CD4-positive, alpha-beta T cell treated with Interleukin-2 at 100 ng/mL for 4 hours (primary cell): ENCODE results near the gene NATD1.
A peak's percentile ranks its signal among the peaks of the same experiment; 100 is the strongest.

Experiments
- DNase-seq: peaks from one replicate; pipeline ENCODE4 v3.0.0-alpha.2; 2020; ENCODE audit warnings: low spot score

The NATD1 gene

DNA sequence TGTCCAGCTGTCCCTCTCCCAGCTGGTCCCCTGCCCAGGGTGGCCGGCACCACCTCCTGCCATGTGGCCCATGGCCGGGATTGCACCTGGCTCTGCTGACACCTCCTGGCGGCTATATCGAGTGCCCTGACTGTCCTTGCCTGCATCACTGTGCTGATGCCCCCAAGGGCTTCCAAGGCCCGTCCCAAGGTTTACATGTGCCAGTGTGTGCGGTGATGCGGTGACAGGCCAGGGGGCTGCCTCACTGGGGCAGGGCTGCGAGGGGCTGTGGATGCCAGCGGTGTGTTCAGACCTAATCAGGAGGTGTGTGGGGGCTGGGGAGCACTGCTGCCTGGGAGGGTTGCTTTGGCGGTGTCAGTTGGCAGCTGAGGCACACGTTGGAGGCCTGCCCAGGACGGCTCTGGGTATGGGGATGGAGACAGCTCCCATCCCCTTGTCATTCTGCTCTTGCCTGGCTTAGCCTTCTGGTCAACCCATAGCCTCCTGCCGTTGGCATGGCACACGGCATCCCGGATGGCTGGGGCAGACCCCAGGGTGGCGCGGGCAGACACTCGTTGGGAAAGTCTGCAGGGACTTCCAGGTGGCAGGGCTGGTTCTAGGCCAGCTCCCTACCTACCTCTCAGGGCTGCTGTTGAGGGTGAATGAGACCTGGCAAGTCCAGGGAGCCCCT lies 36.8 kb upstream of the NATD1 start:
- no peak for DNase-seq

DNA sequence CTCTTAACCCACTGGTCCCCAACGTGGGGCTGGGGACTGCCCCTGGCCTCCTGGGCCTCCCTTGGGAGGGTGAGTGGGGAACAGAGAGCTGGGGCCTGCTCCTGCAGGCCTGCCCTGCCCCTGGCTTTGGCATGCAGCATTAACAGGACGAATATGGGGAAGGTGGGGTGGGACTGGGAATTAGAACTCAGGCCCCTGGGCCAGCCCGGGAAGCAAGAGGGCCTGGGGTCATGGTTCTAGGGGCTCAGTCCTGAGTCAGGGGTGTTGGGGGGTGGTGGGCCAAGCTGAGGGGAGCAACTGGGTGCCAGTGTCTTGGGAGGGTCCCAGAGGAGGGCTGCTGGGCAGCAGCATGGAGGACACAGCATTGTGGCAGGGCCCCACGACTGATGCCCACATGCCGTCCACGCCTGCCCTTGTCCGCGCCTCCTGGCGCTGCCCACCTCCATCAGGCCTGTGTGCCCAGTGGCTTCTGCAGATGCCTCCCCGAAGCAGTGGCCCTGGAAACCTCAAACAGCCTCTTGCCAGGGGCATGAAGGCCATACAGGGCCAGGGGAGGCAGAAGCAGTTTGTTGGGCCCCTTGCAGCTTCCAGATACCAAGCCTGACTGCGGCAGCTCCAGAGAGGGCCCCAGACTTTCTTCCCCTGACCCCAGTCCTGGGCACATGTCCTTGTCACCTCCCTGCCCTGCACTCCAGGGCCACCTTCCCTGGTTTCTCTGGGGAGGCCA lies 36.1 kb upstream of the NATD1 start:
- DNase-seq: no peak

DNA sequence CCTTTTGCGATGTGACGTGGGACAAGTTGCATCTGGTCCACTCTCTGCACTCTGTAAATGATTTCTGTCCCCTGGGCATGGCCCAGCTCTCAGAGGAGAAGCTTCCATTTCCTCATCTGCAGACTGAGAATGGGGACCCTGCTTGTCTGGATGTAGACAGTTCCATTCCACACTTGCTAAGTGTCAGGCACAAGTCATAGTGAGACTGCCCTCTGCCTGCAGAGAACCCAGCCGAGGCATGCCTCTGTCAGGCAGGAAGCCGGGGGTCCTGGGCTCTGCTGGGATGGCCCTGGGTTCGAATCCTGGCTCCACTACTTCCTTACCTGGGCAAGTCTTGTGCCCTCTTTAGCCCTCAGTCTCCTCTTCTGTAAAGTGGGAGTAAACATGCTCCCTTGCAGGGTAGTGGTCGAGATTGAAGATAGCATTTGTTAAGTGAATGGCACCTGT lies 35.4 kb upstream of the NATD1 start:
- DNase-seq: peak; percentile 35

DNA sequence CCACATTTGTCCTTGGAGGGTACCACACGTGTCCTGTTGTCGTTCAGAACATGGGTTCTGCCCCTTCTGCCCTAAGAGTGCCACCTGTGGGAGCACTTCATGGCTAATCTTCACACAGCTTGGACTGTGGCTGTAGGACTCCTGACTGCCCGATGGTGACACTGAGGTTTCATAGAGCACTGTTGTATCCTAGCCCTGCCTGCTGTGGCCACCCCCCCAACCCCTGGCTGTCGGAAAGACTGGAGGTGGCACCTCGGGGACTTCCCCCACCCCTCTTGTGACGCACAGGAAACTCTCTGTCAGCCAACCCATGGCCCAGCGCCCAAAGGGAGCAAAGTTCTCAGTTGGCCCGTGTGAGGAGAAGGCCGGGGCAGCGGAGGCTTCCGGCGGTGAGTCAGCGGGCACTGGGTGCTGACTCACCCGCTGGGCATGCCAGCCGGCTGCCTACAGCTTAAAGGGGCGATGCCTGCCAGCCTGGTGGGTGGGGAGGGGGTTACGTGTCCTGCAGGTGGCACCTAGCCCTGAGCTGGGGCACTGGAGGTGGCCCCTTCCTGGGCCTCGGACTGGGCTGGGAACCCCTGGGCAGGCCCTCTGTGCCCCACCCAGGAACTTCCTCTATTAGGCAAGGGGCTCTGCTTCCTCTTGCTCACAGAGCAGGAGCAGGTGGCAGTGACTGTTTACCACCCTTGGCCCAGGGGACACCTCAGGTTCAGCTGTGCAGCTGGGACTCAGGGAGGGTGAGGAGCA lies 34.7 kb upstream of the NATD1 start:
- peak; percentile 96 for DNase-seq

DNA sequence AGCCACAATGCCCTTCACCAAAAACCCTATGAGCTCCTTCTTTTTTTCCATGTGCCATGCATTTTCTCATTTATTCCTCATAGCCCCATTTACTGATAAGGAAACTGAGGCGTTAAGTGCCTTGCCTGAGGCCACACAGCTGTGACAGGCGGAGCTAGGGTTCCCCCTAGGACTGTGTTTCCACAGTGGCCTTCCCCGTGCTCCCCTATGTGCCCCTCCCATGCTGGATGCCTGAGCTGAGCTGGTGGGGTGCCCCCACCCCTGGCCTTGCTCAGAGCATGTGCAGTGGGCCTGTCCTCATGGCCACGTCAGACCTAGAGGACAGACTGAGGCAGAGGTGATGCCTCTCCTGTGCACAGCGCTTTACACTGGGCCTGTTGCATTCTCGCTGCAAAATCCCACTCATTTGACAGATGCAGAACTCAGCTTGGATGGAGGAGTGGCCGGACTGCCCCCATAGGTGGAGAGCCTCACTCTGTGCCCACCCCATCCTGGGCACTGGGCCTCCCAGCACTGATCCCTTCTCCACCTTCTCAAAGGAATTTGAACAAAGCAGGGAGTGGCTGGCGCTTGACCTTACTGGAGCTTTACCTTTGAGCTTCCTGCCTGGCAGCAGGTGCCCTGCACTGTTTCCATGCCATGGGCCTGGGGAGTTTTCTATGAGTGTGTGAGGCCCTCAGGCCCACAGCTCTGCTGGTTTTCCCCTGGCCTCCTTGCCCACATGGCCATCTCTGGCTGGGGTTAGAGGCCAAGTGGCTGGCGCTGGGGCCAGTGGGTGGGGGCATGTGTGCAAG lies 33.9 kb upstream of the NATD1 start:
- no peak for DNase-seq

DNA sequence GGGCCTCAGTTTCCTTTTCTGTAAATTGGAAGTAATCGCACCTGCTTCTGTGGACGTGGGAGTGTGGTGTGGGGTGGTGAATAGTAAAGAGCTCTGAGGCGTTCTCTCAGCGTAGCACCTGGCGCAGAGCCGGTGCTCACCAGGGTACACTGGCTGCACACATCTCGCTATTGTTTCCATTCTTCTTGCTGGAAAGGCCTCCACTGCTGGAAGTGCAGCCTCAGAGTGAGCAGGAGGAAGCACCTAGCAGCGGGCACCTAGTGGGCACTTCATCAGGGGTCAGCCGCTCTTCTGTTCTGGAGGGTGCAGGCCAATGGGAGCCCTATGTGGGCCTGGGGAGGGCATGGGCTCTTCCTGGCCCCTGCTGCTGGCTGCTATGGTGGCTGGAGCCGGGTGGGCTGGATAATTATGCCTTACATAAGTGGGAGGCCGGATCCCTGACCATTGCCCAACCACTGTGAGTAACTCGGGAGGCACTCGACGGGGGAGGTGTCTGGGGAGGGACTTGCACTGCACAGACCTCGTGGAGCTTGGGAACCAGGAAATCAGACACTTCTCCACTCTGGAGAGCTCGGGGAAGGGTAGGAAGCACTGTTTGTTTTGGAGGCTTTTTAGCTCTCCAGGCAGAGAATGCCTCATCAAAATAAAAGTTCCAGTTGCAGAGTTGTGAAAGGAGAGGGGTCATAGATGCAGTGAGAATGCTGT lies 33.0 kb upstream of the NATD1 start:
- no peak for DNase-seq

DNA sequence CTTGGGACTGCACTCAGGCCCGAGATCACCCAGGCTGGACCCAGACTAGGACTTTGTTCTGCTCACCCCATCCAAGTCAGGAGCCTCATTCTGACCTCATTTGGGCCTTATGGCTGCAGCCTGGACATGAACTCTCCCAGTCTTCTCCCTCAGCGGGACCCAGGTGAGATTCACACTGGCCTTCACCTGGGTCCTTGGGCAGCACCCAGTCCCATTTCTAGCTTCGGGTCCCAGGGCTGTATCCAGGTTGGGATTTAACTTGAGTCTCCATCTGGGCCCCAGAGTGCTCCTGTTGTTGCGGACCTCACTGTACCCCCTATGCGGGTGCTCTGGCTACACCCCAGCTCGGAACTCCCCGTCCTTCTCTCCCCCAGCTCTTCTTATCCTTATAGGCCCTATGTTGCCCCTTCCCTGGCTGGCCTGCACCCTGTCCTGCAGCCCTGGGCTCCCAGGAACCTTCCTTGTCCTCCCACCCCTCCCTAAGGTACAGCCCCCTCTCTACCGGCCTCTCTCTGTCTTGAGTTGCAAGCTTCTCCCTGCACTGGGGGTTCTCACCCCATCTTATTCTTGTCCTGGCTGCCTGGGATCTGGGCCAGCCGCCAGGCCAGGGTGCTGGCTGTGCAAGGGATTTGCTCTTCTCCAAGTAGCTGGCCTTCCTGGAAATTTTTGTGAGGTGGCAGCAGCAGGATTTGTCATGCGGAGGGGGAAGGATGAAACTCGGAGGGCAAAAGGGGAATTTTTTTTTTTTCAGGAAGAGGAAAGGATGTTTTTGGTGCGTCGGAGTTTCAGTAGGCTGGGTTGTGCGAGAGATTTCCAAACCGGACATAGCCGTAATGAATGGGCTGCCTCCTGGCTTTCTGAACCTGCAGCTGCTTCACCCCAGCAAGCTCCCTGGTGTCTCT lies 32.2 kb upstream of the NATD1 start:
- no peak for DNase-seq

DNA sequence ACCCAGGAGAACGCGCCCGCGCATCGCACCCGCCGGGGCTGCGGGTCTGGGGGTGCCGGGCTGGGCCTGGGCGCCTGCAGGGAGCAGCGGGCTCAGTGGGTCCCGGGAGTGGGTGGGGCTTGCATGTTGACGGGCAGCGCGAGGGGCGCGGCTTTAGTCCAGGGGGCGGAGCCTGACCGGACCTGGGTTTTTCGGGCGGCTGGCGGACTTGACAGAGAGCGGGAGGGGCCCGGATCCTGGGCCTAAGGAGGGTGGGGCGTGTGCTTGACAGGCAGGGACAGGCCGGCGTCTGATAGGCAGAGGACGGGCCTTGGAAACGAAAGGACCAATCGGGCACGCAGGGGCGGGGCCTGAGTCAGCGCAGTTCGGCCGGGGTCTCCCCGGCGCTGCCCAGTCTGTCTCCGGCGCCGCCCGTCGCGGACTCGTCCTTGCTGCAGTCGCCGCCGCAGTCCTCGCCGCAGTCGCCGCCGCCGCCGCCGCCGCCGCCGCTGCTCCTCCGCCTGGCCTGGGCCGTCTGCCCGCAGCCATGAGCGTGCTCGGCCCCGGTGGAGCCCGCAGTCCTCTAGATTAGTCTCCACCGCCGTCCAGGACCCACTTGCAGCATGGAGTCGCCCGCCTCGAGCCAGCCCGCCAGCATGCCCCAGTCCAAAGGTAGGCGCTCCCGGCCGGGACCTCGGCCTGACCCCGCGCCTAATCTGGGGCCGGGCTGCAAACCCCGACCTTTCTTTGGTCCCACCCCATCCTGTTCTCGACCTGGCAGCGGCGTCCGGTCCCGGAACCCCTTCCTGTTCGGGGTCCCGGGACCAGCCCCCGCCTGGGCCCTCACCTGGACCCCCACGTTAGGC lies 31.3 kb upstream of the NATD1 start, which contains the start of gene MAP2K3:
MAP2K3 (plus strand) TSS at position 393 of the 845 bp plus-strand sequence; CDS start at position 603, 210 bp downstream.
- peak; percentile 97 for DNase-seq

DNA sequence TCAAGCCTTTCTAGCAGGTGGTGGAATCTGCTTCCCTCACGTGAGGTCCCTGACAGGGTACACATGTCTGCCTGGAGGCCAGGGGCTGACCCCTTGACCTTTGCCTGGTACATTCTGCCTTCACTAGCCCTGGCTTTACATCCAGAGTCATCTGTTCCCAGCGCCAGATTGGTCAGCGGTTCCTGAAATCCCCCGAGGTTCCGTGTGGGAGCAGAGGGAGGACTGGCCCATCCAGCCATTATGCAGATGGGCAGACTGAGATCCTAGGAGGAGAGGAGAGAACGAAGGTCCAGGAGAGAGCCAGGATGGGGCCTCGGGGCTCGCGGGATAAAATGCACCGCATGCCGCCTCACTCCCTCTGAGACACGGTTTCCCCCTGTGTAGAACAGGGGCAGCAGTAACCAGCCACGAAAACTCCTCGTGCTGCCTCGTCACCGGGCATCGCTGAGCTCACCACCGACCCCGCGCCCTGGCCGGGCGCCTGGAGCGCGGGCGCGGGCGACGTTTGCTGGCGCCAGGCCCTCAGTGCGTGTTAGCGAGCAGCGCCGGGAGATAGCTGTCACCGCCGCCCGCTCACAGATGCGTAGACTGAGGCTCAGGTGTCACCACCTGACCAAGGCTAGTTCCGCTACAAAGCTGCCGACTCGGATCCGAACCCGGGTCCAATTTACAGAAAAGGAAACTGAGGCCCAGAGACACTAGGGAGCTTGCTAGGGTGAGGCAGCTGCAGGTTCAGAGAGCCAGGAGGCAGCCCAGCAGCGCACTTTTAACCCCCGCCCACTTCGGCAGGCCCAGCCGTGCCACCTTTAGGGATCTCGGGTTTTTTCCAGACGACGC lies 30.5 kb upstream of the NATD1 start:
- DNase-seq: no peak

DNA sequence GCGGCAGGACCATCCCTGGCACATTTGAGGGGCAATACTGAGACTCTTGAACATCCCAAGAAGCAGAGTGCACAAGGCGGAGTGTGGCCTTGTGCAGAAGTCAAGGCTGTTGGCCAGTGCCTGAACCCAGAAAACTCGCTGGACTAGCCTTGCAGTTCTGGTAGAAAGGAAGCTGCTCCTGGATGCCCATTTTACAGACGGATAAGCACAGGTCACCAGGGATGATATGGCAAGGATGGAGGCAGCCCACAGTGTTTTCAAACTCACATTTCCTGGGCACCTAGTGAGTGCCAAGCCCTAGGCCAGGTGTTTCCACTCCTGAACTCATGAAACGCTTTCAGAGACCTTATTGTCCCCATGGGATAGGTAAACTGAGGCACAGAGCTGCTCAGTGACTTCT lies 29.6 kb upstream of the NATD1 start:
- no peak for DNase-seq

DNA sequence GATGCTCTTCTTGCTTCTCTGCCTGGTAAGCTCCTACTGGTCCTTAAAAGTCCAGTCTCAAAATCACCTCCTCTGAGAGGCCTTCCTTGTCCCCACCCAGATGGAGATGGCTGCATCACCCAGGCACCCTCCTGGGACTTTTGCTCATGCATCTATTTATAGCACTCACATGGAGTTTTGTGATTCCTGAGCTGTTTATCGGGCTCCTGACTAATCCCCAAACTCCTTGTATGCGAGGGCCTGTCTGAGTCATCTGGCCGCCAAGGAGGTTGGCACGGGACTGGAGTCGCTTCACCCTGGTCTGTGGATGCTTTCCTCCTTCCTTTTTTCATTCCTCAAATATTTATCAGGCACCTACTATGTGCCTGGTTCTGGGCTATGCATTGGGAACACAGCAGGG lies 29.0 kb upstream of the NATD1 start:
- DNase-seq: no peak

DNA sequence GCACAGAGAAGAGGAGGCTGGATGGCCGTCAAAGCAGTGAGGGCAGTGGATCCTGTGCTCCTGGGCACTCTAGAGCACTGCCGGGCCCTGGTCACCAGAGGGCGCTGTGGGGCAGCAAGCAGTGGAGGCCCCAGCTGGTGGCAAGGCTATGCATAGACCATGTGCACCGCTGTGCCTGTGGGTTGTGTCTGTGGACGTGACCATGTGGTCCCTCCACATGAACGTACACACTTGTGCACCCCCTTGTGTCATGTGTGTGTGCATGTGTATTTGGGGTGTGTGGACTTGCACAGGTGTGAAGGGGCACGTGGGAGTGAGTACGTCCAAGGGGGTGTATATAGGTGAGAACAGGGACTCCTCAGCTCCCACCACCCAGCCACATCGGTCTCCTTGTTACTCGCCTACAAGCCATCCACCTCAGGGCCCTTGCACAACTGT lies 26.9 kb upstream of the NATD1 start:
- peak; percentile 90 for DNase-seq

DNA sequence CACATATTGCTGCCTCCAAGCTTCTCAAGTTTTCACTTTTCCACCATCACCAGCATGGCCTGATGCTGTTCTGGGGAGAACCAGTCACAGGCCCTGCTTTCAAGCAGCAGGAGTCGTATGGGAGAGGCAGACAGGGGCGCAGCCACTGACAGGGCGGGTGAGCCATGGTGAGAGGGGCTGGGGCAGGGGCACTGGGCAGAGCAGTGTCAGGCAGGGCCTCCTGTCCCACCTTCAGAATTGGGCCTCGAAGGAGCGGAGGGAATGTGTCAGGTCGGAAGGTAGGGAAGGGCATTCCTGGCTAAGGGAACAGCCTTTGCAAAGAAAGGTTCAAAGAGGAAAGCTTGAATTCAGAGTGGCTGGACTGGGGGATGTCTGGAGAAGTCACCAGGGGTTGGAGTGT lies 26.4 kb upstream of the NATD1 start:
- DNase-seq: no peak

DNA sequence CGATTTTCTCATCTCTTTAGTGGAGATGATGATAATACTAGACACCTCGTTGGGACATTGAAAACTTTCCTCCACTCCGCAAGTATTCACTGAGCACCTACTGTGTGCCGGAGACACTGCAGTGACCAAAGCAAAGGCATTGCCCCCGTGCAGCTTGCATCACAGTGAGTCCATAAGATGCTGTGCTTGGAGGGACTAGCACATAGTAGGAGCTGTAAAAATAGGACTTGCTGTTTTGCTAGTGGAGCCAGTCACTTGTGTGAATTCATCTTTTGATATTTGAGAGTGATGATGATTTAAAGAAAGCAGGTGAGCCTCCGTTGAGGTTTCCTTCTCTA lies 26.0 kb upstream of the NATD1 start:
- no peak for DNase-seq

DNA sequence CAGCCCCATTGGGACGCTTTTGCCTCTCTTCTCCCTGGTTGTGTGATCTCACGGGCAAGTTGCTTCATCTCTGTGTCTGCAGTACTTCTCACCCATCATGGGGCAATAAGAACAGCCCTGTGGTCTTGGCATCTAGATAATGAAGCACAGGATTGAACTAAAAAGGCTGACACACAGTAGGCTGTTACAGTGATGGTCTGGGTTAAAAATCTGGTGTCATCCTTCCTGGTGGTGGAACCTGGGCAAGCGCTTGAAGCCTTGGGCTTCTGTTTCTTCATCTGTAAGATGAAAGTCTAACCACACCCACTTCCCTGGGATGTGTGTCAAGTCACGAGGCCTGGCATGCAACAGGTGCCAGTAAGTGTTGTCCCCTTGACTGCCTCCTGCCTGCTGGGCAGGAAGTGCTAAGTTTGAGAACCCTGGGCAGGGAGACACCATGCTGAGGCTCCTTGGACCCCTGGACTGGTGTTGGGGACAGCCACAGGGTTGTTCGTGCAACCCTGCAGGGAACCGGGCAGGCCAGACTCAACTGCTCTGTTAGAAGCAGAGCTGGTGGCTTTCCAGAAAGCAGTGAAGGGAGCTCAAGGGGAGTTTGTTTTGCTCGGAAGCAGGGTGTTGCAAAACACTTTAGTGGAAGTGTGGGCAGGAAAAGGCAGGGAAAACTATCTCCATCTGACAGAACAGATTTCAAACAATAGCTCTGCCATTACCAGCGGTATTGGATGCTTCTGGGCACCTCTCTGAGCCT lies 25.4 kb upstream of the NATD1 start:
- peak; percentile 61 for DNase-seq

DNA sequence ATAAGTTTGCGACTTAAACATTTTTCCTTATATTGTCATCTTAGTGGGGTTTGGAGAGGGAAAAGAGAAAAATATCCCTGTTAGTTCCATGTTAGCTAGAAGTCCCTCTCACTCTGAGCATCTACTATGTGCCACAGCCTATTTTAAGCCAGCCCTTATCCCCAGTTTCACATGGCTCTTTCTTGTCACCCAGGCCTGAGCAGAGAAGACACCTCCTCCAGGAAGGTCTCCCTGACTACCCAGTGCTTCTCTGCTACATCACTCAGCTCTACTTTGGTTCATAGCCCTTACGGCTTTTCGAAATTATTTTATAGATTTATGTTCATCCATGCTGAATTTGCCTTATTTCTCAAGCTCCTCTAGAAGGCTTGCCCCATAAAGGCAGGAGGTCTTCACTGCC lies 24.1 kb upstream of the NATD1 start:
- DNase-seq: no peak

DNA sequence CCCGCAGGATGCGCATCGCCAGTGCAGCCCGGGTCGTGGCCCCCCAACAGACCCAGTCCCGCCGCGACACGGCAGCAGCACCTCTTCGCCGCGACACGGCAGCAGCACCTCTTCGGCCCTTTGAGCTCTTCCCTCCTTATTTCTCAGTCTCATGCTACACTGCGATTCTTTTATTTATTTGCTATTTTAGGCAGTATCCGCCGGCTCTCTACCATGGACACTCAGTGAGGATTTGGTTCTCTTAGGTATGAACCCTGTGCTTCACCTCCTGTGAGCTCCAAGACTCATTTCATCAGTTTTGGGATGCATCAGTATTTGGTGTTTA lies 23.0 kb upstream of the NATD1 start:
- DNase-seq: no peak
